Thoracic aorta (tissue), 2 donors: ENCODE data around the gene GALNT17. TPM values are rescaled to one million over a fixed set of nuclear protein-coding genes. Genes with fewer than 3 reads are reported as not detected.

ENCODE experiments used
- ATAC-seq: fragments of 150-250 bp; one replicate; pipeline ENCODE4 v1.8.0; 2017; ENCODE audit warnings: low read depth; ENCODE audit not compliant: insufficient number of reproducible peaks, low FRiP score
- DNase-seq: peaks from one replicate; pipeline ENCODE4 v3.0.0-alpha.2; 2020; ENCODE audit warnings: low spot score
- H3K27ac ChIP-seq, 2 donors: fragments of 200-600 bp; sonication (generic); 1 replicate in 1 of 2; 2 replicates in 1 of 2; pipeline ENCODE4 v1.5.1; 2016; ENCODE audit warnings: mild to moderate bottlenecking in 2 of 2, moderate library complexity in 2 of 2
- H3K27me3 ChIP-seq: fragments of 200-600 bp; sonication (generic); replicated peaks from 2 replicates; pipeline ENCODE4 v1.6.0; 2016; ENCODE audit warnings: mild to moderate bottlenecking; ENCODE audit not compliant: insufficient read depth
- H3K36me3 ChIP-seq: fragments of 200-600 bp; sonication (generic); one replicate; pipeline ENCODE4 v1.5.1; 2016
- H3K4me1 ChIP-seq, 2 donors: fragments of 200-600 bp; sonication (generic); 1 replicate in 1 of 2; 2 replicates in 1 of 2; pipeline versions ENCODE4 v1.5.1 to v1.6.0; 2016; ENCODE audit warnings: low read depth in 2 of 2, mild to moderate bottlenecking in 1 of 2; ENCODE audit not compliant: control insufficient read depth in 1 of 2
- H3K4me3 ChIP-seq: fragments of 200-600 bp; sonication (generic); 2 replicates; pipeline ENCODE4 v1.5.1; 2016; ENCODE audit warnings: mild to moderate bottlenecking
- H3K9me3 ChIP-seq: fragments of 200-600 bp; sonication (generic); 2 replicates; pipeline ENCODE4 v1.5.1; 2016
- CTCF ChIP-seq: fragments of 200-600 bp; sonication (generic); IDR thresholded peaks from one replicate; pipeline ENCODE4 v1.5.1; 2019; ENCODE audit warnings: antibody characterized with exemption
- total RNA-seq, 2 donors: library from RNA; depleted of rRNA; stranded (reverse); fragments of >200 nt; gene quantifications; one replicate each; pipeline versions ENCODE4 v1.1.0 to v1.2.3, GENCODE V29; 2016

Gene GALNT17
- total RNA-seq, 2 donors from 2014 or later: 17.6 to 20.8 TPM

DNA sequence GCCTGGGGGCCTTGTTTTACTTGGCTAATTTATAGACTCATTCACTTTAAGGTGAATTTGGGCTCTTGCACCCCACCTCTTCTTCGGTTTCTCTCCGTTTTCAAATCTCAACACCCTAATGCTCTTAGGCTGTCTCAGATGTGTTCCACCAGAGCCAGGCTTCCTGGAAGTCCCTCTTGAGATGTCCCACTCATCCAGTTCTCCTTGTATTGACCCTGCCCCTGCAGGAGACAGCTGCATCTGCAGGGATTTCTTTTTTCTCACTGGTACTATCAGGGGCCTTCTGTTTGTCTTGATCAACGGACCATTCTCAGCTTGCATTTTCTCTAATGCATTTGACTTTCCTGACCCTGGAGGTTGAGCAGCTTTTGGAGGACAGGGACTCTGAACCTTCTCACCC is 279.5 kb downstream of the GALNT17 start:
- no peak for TF ChIP-seq CTCF
- DNase-seq (no peak), ATAC-seq (no peak)
- Histone ChIP-seq H3K27me3 (no peaks in the 10 kb centered on the region), H3K4me3 (no peak overlapping the region), H3K27ac (no peak overlapping the region), H3K9me3 (no peaks in the 10 kb centered on the region), H3K4me1 (no peaks in the 10 kb centered on the region), H3K36me3 (no peaks in the 10 kb centered on the region)

DNA sequence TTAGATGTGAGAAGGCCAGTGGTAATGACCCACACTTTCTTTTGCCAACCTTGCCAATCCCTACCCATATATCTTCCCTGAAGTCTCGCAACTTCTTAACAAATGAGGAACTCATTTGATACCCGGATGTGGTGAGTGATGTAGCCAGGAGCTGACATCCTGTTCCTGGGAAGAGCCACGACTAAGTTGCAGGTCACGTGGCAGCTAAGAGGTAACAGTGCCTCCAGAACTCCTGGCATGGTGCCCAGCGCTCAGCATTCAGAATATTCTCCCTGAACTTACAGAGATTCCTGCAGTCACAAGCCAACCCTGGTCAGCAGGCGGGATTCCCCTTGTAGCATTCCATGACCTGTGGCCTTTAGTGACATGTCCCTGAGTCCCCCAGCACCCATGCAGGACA is 282.5 kb downstream of the GALNT17 start:
- no peaks in the 10 kb centered on the region for H3K27me3 ChIP-seq
- DNase-seq (no peak), ATAC-seq (no peak)

GRCh38 chr7:71419546-71420337 is 287.8 kb downstream of the GALNT17 start:
- TF ChIP-seq CTCF: no peak
- H3K4me3 ChIP-seq: no peak overlapping the region
- H3K36me3 ChIP-seq: no peaks in the 10 kb centered on the region
- H3K9me3 ChIP-seq: no peaks in the 10 kb centered on the region
- H3K4me1 ChIP-seq: peaks cover 0 to 11% of the 10 kb centered on the region in 2 donors
- no peak for ATAC-seq
- DNase-seq: no peak
- H3K27ac ChIP-seq: no peak overlapping the region
- no peaks in the 10 kb centered on the region for H3K27me3 ChIP-seq

More for the DNA sequence above, 282.5 kb downstream of the GALNT17 start:
- H3K9me3 ChIP-seq: no peaks in the 10 kb centered on the region
- H3K4me3 ChIP-seq: no peak overlapping the region
- H3K27ac ChIP-seq: no peak overlapping the region
- no peaks in the 10 kb centered on the region for H3K36me3 ChIP-seq
- no peaks in the 10 kb centered on the region for H3K4me1 ChIP-seq
- TF ChIP-seq CTCF: no peak

DNA sequence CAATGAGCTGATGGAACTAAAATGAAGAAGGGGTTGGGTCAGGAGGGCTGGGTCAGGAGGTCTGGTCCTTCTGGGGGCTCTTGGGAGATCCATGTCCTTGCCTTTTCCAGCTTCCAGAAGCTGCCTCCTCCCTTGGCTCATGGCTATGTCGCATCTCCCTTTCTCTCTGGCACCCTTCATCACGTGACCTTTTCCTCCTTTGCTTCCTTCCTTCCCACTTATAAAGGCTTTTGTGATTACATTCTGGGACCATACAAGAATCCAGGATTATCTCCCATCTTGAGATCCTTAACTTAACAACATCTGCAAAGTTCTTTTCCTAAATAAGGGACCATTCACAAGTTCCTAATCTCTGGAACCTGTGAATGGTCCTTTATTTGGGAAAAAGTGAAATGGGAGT is 290.2 kb downstream of the GALNT17 start:
- no peak for ATAC-seq
- TF ChIP-seq CTCF: no peak
- DNase-seq: no peak
- Histone ChIP-seq H3K27me3 (no peaks in the 10 kb centered on the region), H3K27ac (no peak overlapping the region), H3K4me3 (no peak overlapping the region), H3K9me3 (no peaks in the 10 kb centered on the region), H3K36me3 (no peaks in the 10 kb centered on the region), H3K4me1 (peaks cover 0 to 14% of the 10 kb centered on the region in 2 donors)

- H3K9me3 ChIP-seq: no peaks in the 10 kb centered on the region
- peak overlapping the region; percentile 3 for H3K4me3 ChIP-seq
- no peaks in the 10 kb centered on the region for H3K27me3 ChIP-seq
- TF ChIP-seq CTCF: no peak
- peaks cover 0 to 14% of the 10 kb centered on the region in 2 donors for H3K4me1 ChIP-seq
- no peak overlapping the region for H3K27ac ChIP-seq
- no peaks in the 10 kb centered on the region for H3K36me3 ChIP-seq
- ATAC-seq: no peak
- no peak for DNase-seq
These were observed 292.5 kb downstream of the GALNT17 start for GRCh38 chr7:71424166-71425035.
